Neural progenitor cell (in vitro differentiated cells): ENCODE data around the gene TMEM225B.

Source experiments
- EZH2 ChIP-seq: fragments of 200-600 bp; sonication (generic); IDR thresholded peaks from 2 replicates; pipeline ENCODE4 v1.6.1; 2017; ENCODE audit warnings: antibody characterized with exemption, mild to moderate bottlenecking, moderate library complexity
- EZH2phosphoT487 ChIP-seq: fragments of 200-600 bp; sonication (generic); IDR thresholded peaks from 2 replicates; pipeline ENCODE4 v1.6.1; 2017; ENCODE audit warnings: antibody characterized with exemption
- TF ChIP-seq, protein P1 (sequence below): fragments of 200-600 bp; sonication (generic); IDR thresholded peaks from 2 replicates; pipeline ENCODE4 v1.5.1; 2017; ENCODE audit warnings: antibody characterized with exemption, mild to moderate bottlenecking

DNA sequence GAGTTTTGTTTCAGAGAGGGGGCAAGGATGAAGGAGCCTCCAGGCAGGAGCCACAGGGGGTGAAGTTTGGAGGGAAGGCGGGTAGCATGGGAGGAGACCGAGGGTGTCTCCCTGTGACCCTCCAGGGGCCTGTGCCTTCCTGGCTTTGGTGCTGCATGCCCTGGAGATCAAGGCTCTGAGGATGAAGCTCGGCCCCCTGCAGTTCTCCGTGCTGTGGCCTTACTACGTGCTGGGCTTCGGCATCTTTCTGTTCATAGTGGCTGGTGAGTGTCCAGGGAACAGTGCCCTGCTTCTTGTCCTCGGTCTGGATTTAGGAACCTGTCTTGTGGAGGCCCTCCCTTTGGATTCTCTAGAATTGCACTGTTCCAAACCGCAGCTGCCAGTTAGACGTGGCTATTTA is 9.5 kb downstream of the TMEM225B start:
- TF ChIP-seq, protein P1, sequence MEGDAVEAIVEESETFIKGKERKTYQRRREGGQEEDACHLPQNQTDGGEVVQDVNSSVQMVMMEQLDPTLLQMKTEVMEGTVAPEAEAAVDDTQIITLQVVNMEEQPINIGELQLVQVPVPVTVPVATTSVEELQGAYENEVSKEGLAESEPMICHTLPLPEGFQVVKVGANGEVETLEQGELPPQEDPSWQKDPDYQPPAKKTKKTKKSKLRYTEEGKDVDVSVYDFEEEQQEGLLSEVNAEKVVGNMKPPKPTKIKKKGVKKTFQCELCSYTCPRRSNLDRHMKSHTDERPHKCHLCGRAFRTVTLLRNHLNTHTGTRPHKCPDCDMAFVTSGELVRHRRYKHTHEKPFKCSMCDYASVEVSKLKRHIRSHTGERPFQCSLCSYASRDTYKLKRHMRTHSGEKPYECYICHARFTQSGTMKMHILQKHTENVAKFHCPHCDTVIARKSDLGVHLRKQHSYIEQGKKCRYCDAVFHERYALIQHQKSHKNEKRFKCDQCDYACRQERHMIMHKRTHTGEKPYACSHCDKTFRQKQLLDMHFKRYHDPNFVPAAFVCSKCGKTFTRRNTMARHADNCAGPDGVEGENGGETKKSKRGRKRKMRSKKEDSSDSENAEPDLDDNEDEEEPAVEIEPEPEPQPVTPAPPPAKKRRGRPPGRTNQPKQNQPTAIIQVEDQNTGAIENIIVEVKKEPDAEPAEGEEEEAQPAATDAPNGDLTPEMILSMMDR = no peak
- TF ChIP-seq EZH2 (no peak), EZH2phosphoT487 (no peak)
